HG03342 (cell line): ENCODE measurements around the gene GMEB2.
"Not testable (repeated sequence)": the region's sequence is repeated elsewhere in the genome, so short reads cannot be mapped to it uniquely, and the experiment has no call there.

Source experiments
- ATAC-seq: cut with Tn5 transposase; IDR thresholded peaks from one replicate; pipeline ENCODE4 v1.9.1; 2021; ENCODE audit warnings: mild to moderate bottlenecking, moderate library complexity; ENCODE audit not compliant: unreplicated experiment

Gene GMEB2

GRCh38 chr20:63639093-63639975 lies 12.4 kb upstream of the GMEB2 start:
- no peak for ATAC-seq

- ATAC-seq: no peak
These were observed 10.1 kb upstream of the GMEB2 start for GRCh38 chr20:63636752-63637628.

GRCh38 chr20:63635431-63636141 lies 8.7 kb upstream of the GMEB2 start:
- peak; percentile 55 for ATAC-seq

- ATAC-seq: no peak
These were observed 6.8 kb upstream of the GMEB2 start for GRCh38 chr20:63633732-63634131.

- ATAC-seq: not testable (repeated sequence)
These were observed 4.5 kb upstream of the GMEB2 start for GRCh38 chr20:63631426-63631825.

GRCh38 chr20:63630956-63631355 lies 4.1 kb upstream of the GMEB2 start:
- ATAC-seq: not testable (repeated sequence)

GRCh38 chr20:63628246-63628975 lies 1.5 kb upstream of the GMEB2 start:
- ATAC-seq: no peak

- no peak for ATAC-seq
These were observed 897 bp upstream of the GMEB2 start for GRCh38 chr20:63627751-63628245.

- ATAC-seq: peak; percentile 86
These were observed 339 bp upstream of the GMEB2 start for GRCh38 chr20:63627129-63627750.

GRCh38 chr20:63625771-63626423 lies 1.0 kb downstream of the GMEB2 start:
- ATAC-seq: no peak

GRCh38 chr20:63624486-63624885 lies 2.4 kb downstream of the GMEB2 start:
- no peak for ATAC-seq

GRCh38 chr20:63622732-63623131 lies 4.2 kb downstream of the GMEB2 start:
- ATAC-seq: no peak

- ATAC-seq: no peak
These were observed 4.8 kb downstream of the GMEB2 start for GRCh38 chr20:63622096-63622495.

GRCh38 chr20:63620991-63621390 lies 5.9 kb downstream of the GMEB2 start:
- no peak for ATAC-seq

GRCh38 chr20:63619505-63619904 lies 7.4 kb downstream of the GMEB2 start:
- no peak for ATAC-seq

- no peak for ATAC-seq
These were observed 7.8 kb downstream of the GMEB2 start for GRCh38 chr20:63619086-63619485.

GRCh38 chr20:63618291-63618980 lies 8.5 kb downstream of the GMEB2 start:
- no peak for ATAC-seq

GRCh38 chr20:63617876-63618265 lies 9.0 kb downstream of the GMEB2 start:
- no peak for ATAC-seq
